ENCODE measurements around the gene ANKRD44.

Gene ANKRD44

GRCh38 chr2:197236159-197236558 lies 74.4 kb downstream of the ANKRD44 start:
- DNase-seq: no peak

- DNase-seq: no peak
Observed at GRCh38 chr2:197235711-197236110, 74.9 kb downstream of the ANKRD44 start.

- no peak for DNase-seq
Observed at GRCh38 chr2:197234671-197235191, 75.8 kb downstream of the ANKRD44 start.

GRCh38 chr2:197233473-197233872 lies 77.1 kb downstream of the ANKRD44 start:
- no peak for DNase-seq

- DNase-seq: no peak
Observed at GRCh38 chr2:197232010-197232409, 78.6 kb downstream of the ANKRD44 start.

- DNase-seq: no peak
Observed at GRCh38 chr2:197229509-197230443, 80.8 kb downstream of the ANKRD44 start.

- DNase-seq: no peak
Observed at GRCh38 chr2:197223451-197223850, 87.1 kb downstream of the ANKRD44 start.

GRCh38 chr2:197219636-197220035 lies 90.9 kb downstream of the ANKRD44 start:
- DNase-seq: no peak

GRCh38 chr2:197217541-197217940 lies 93.0 kb downstream of the ANKRD44 start:
- no peak for DNase-seq

GRCh38 chr2:197216361-197216979 lies 94.1 kb downstream of the ANKRD44 start:
- no peak for DNase-seq

- no peak for DNase-seq
Observed at GRCh38 chr2:197215748-197216360, 94.7 kb downstream of the ANKRD44 start.

- peak; percentile 30 to 57 for DNase-seq
Observed at GRCh38 chr2:197212344-197213262, 98.0 kb downstream of the ANKRD44 start.

- DNase-seq: peak; percentile 25 to 59
Observed at GRCh38 chr2:197211881-197212342, 98.7 kb downstream of the ANKRD44 start.

GRCh38 chr2:197210430-197210829 lies 100.2 kb downstream of the ANKRD44 start:
- no peak for DNase-seq

- DNase-seq: peak in 1 of 2 donors; percentile 53
Observed at GRCh38 chr2:197209742-197210408, 100.7 kb downstream of the ANKRD44 start.

- DNase-seq: no peak
Observed at GRCh38 chr2:197209246-197209645, 101.3 kb downstream of the ANKRD44 start.

- no peak for DNase-seq
Observed at GRCh38 chr2:197208841-197209240, 101.7 kb downstream of the ANKRD44 start.

GRCh38 chr2:197208024-197208423 lies 102.6 kb downstream of the ANKRD44 start:
- no peak for DNase-seq

GRCh38 chr2:197207598-197207997 lies 103.0 kb downstream of the ANKRD44 start:
- DNase-seq: no peak

GRCh38 chr2:197207106-197207505 lies 103.5 kb downstream of the ANKRD44 start:
- no peak for DNase-seq

- DNase-seq: peak; percentile 80 to 82
Observed at GRCh38 chr2:197205585-197206215, 104.9 kb downstream of the ANKRD44 start.
